ENCODE results near the gene POLL.

POLL gene

GRCh38 chr10:101569622-101570427 lies 18.2 kb downstream of the POLL start:
- Histone ChIP-seq H3K4me3 (ENCODE audit: low read length) (peak overlapping the region; percentile 80), H3K4me1 (ENCODE audit: control insufficient read depth, low read length) (peaks cover 25% of the 10 kb centered on the region), H3K27ac (ENCODE audit: low read depth, low read length) (no peak overlapping the region), H3F3A (ENCODE audit: control insufficient read depth, insufficient read depth) (no peaks in the 10 kb centered on the region), H3K79me2 (ENCODE audit: control insufficient read depth, low read length) (no peaks in the 10 kb centered on the region), H3K36me3 (ENCODE audit: control insufficient read depth, low read length) (no peaks in the 10 kb centered on the region), H3K27me3 (ENCODE audit: control insufficient read depth, low read length) (peaks cover 53% of the 10 kb centered on the region), H3K9me2 (replicated peaks; ENCODE audit: control insufficient read depth, low read length) (no peaks in the 10 kb centered on the region), H3K4me2 (ENCODE audit: low read length) (peak overlapping the region; percentile 96), H3K9me3 (ENCODE audit: control insufficient read depth, insufficient read depth, low read length) (no peaks in the 10 kb centered on the region), H4K20me1 (ENCODE audit: control insufficient read depth, insufficient read depth, low read depth, low read length) (no peaks in the 10 kb centered on the region; the same call in 1 of the 2 replicates)
- peak; percentile 72 for TF ChIP-seq CTCF (IDR thresholded peaks at IDR 0.05; ENCODE audit: low read depth, low read length, poor library complexity, severe bottlenecking)
- no peak for TF ChIP-seq EZH2phosphoT487 (IDR thresholded peaks at IDR 0.05; ENCODE audit: borderline replicate concordance, low read length)

GRCh38 chr10:101569323-101569621 lies 18.8 kb downstream of the POLL start:
- Histone ChIP-seq H3K9me3 (ENCODE audit: control insufficient read depth, insufficient read depth, low read length) (no peaks in the 10 kb centered on the region), H3K27ac (ENCODE audit: low read depth, low read length) (no peak overlapping the region), H3K79me2 (ENCODE audit: control insufficient read depth, low read length) (no peaks in the 10 kb centered on the region), H3F3A (ENCODE audit: control insufficient read depth, insufficient read depth) (no peaks in the 10 kb centered on the region), H3K9me2 (replicated peaks; ENCODE audit: control insufficient read depth, low read length) (no peaks in the 10 kb centered on the region), H3K27me3 (ENCODE audit: control insufficient read depth, low read length) (peaks cover 54% of the 10 kb centered on the region), H3K4me3 (ENCODE audit: low read length) (peak overlapping the region; percentile 80; the same call in 1 of the 2 replicates), H4K20me1 (ENCODE audit: control insufficient read depth, insufficient read depth, low read depth, low read length) (no peaks in the 10 kb centered on the region; the same call in 1 of the 2 replicates), H3K36me3 (ENCODE audit: control insufficient read depth, low read length) (no peaks in the 10 kb centered on the region), H3K4me1 (ENCODE audit: control insufficient read depth, low read length) (peaks cover 25% of the 10 kb centered on the region), H3K4me2 (ENCODE audit: low read length) (peak overlapping the region; percentile 96)
- TF ChIP-seq CTCF (IDR thresholded peaks at IDR 0.05; ENCODE audit: low read depth, low read length, poor library complexity, severe bottlenecking) (no peak), EZH2phosphoT487 (IDR thresholded peaks at IDR 0.05; ENCODE audit: borderline replicate concordance, low read length) (no peak)

GRCh38 chr10:101568054-101568745 lies 19.9 kb downstream of the POLL start:
- Histone ChIP-seq H3K36me3 (ENCODE audit: control insufficient read depth, low read length) (no peaks in the 10 kb centered on the region), H3K9me2 (replicated peaks; ENCODE audit: control insufficient read depth, low read length) (no peaks in the 10 kb centered on the region), H4K20me1 (ENCODE audit: control insufficient read depth, insufficient read depth, low read depth, low read length) (no peaks in the 10 kb centered on the region; the same call in 1 of the 2 replicates), H3K4me2 (ENCODE audit: low read length) (no peak overlapping the region), H3K79me2 (ENCODE audit: control insufficient read depth, low read length) (no peaks in the 10 kb centered on the region), H3K9me3 (ENCODE audit: control insufficient read depth, insufficient read depth, low read length) (no peaks in the 10 kb centered on the region), H3K27me3 (ENCODE audit: control insufficient read depth, low read length) (peaks cover 54% of the 10 kb centered on the region), H3K4me1 (ENCODE audit: control insufficient read depth, low read length) (peaks cover 25% of the 10 kb centered on the region), H3F3A (ENCODE audit: control insufficient read depth, insufficient read depth) (no peaks in the 10 kb centered on the region), H3K27ac (ENCODE audit: low read depth, low read length) (no peak overlapping the region), H3K4me3 (ENCODE audit: low read length) (no peak overlapping the region)
- no peak for TF ChIP-seq CTCF (IDR thresholded peaks at IDR 0.05; ENCODE audit: low read depth, low read length, poor library complexity, severe bottlenecking)
- no peak for TF ChIP-seq EZH2phosphoT487 (IDR thresholded peaks at IDR 0.05; ENCODE audit: borderline replicate concordance, low read length)

Data from DOHH2 (cell line).